Measurements from ENCODE around the gene DMD.

DMD gene

DNA sequence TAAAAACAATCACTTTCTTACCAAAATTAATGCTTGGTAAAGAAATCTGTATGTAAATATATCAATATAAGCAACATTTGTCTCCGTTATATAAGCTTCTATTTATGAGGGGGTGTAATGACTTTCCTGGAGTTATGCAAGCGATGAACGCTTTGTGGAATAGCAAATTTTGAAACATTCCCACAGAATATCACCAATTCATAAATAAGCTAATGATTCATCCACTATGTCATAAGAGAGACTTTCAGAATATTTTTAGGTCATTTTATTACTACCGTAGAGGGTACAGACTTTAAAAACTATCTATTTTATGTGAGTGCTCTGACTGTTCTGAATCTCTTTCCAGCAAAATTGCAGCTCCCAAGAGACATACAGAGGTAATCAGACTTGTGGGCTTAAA is 1960.0 kb downstream of the DMD start:
- no peak overlapping the region for H2AFZ ChIP-seq (ENCODE audit: low read depth, low read length)
- no peaks in the 10 kb centered on the region for H3K4me1 ChIP-seq (ENCODE audit: insufficient read depth, low read length)
- no peak overlapping the region for H3K4me3 ChIP-seq (ENCODE audit: low read length)
- no peaks in the 10 kb centered on the region for H3K9me3 ChIP-seq (ENCODE audit: low read length)
- no peaks in the 10 kb centered on the region for H3K27me3 ChIP-seq (ENCODE audit: insufficient read depth, low read length)
- H3K36me3 ChIP-seq (ENCODE audit: insufficient read depth, low read length), result no peaks in the 10 kb centered on the region

- Histone ChIP-seq H3K4me3 (ENCODE audit: low read length) (no peak overlapping the region), H3K4me1 (ENCODE audit: insufficient read depth, low read length) (no peaks in the 10 kb centered on the region), H3K36me3 (ENCODE audit: insufficient read depth, low read length) (no peaks in the 10 kb centered on the region), H3K9me3 (ENCODE audit: low read length) (no peaks in the 10 kb centered on the region), H2AFZ (ENCODE audit: low read depth, low read length) (no peak overlapping the region), H3K27me3 (ENCODE audit: insufficient read depth, low read length) (no peaks in the 10 kb centered on the region)
Measured at GRCh38 chrX:31245714-31246113, 1965.6 kb downstream of the DMD start.

DNA sequence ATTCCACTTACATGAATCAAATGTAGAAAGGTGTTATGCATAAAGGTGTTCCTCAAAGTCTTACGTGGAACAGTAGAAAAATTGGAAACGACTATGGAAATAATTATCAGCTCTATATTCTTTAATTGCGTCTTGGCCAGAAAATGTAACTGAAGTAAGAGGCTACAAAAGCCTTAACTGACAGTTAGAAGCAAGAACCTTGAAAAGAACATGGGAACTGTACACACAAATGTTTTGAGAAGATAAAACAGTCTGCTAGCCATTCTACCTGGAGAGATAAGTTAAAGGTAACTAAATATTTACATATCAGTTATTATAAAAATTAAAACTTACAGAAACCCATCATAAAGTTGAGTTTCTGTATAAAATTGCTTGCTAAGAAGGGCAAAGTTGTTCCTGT is 1967.5 kb downstream of the DMD start:
- Histone ChIP-seq H3K36me3 (ENCODE audit: insufficient read depth, low read length) (no peaks in the 10 kb centered on the region), H3K4me3 (ENCODE audit: low read length) (no peak overlapping the region), H3K9me3 (ENCODE audit: low read length) (no peaks in the 10 kb centered on the region), H2AFZ (ENCODE audit: low read depth, low read length) (no peak overlapping the region), H3K27me3 (ENCODE audit: insufficient read depth, low read length) (no peaks in the 10 kb centered on the region), H3K4me1 (ENCODE audit: insufficient read depth, low read length) (no peaks in the 10 kb centered on the region)

DNA sequence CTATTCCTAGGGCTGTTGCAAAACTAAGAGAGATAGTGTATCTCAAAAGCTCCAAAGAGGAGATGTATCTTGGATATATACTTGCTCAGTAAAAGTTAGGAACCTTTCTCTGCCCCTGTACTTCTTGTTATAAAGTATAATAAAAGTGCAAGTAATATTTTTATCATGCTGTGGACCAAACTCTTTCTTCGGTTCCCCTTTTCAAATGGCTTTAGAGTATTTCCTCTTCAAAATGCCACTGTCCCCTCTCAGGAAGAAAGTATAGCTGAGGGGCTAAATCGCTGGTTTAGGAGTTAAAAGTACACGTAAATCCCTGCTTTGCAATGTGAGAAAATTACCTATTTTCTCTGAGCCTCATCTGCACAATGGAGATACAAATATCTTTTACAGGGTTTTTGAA is 1970.4 kb downstream of the DMD start:
- H3K9me3 ChIP-seq (ENCODE audit: low read length), result no peaks in the 10 kb centered on the region
- H3K4me3 ChIP-seq (ENCODE audit: low read length), result no peak overlapping the region
- no peaks in the 10 kb centered on the region for H3K36me3 ChIP-seq (ENCODE audit: insufficient read depth, low read length)
- H2AFZ ChIP-seq (ENCODE audit: low read depth, low read length), result no peak overlapping the region
- H3K4me1 ChIP-seq (ENCODE audit: insufficient read depth, low read length), result no peaks in the 10 kb centered on the region
- no peaks in the 10 kb centered on the region for H3K27me3 ChIP-seq (ENCODE audit: insufficient read depth, low read length)

GRCh38 chrX:31237189-31237588 is 1974.2 kb downstream of the DMD start:
- Histone ChIP-seq H2AFZ (ENCODE audit: low read depth, low read length) (no peak overlapping the region), H3K27me3 (ENCODE audit: insufficient read depth, low read length) (no peaks in the 10 kb centered on the region), H3K4me3 (ENCODE audit: low read length) (no peak overlapping the region), H3K9me3 (ENCODE audit: low read length) (no peaks in the 10 kb centered on the region), H3K4me1 (ENCODE audit: insufficient read depth, low read length) (peaks cover 3% of the 10 kb centered on the region), H3K36me3 (ENCODE audit: insufficient read depth, low read length) (no peaks in the 10 kb centered on the region)

GRCh38 chrX:31236231-31236630 is 1975.1 kb downstream of the DMD start:
- Histone ChIP-seq H3K9me3 (ENCODE audit: low read length) (no peaks in the 10 kb centered on the region), H3K36me3 (ENCODE audit: insufficient read depth, low read length) (no peaks in the 10 kb centered on the region), H3K4me1 (ENCODE audit: insufficient read depth, low read length) (peaks cover 3% of the 10 kb centered on the region), H2AFZ (ENCODE audit: low read depth, low read length) (no peak overlapping the region), H3K27me3 (ENCODE audit: insufficient read depth, low read length) (no peaks in the 10 kb centered on the region), H3K4me3 (ENCODE audit: low read length) (no peak overlapping the region)

GRCh38 chrX:31233941-31234496 is 1977.3 kb downstream of the DMD start:
- no peak overlapping the region for H2AFZ ChIP-seq (ENCODE audit: low read depth, low read length)
- H3K9me3 ChIP-seq (ENCODE audit: low read length), result no peaks in the 10 kb centered on the region
- H3K4me3 ChIP-seq (ENCODE audit: low read length), result no peak overlapping the region
- H3K36me3 ChIP-seq (ENCODE audit: insufficient read depth, low read length), result no peaks in the 10 kb centered on the region
- H3K27me3 ChIP-seq (ENCODE audit: insufficient read depth, low read length), result no peaks in the 10 kb centered on the region
- peaks cover 3% of the 10 kb centered on the region for H3K4me1 ChIP-seq (ENCODE audit: insufficient read depth, low read length)

DNA sequence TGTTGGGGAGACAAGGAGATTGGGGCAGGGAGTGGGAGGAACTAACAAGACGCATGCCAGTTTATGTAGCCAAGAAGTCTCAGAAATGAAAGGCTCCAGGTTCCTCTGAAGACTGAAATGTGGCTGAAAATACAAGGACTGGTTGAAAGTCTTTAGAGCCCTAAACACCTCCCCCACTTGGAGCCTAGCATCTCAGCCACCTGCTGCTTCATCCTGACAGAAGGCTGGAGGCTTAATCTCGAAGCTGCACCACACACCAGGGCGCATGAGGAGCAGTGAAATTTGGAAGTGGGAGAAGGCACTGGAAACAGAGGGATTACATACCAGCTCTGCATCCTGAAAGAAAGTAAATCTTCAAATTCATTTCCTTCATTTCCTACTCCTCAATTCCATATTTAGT is 1978.8 kb downstream of the DMD start:
- H2AFZ ChIP-seq (ENCODE audit: low read depth, low read length), result no peak overlapping the region
- H3K9me3 ChIP-seq (ENCODE audit: low read length), result no peaks in the 10 kb centered on the region
- H3K27me3 ChIP-seq (ENCODE audit: insufficient read depth, low read length), result no peaks in the 10 kb centered on the region
- H3K4me1 ChIP-seq (ENCODE audit: insufficient read depth, low read length), result peaks cover 3% of the 10 kb centered on the region
- H3K36me3 ChIP-seq (ENCODE audit: insufficient read depth, low read length), result no peaks in the 10 kb centered on the region
- H3K4me3 ChIP-seq (ENCODE audit: low read length), result no peak overlapping the region

DNA sequence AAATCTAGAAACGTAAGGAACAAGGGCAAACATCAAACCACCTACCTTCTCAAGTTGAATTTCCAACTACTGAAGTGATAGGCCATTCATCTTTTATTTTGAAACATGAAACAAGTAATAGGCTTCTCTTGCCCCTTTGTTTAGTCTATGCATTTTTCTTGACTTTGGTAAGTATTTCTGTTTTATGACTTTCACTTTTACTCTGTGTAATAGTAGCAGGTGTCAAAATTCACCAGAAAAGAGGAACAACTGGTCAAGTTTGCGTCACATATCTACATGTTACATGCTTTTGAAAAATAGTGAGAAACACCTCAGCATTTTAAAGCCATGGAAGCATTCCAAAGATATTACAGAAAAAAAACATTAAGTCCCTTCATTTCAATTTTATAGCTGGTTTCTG is 1982.4 kb downstream of the DMD start:
- no peaks in the 10 kb centered on the region for H3K36me3 ChIP-seq (ENCODE audit: insufficient read depth, low read length)
- no peak overlapping the region for H3K4me3 ChIP-seq (ENCODE audit: low read length)
- peaks cover 3% of the 10 kb centered on the region for H3K4me1 ChIP-seq (ENCODE audit: insufficient read depth, low read length)
- no peaks in the 10 kb centered on the region for H3K27me3 ChIP-seq (ENCODE audit: insufficient read depth, low read length)
- H3K9me3 ChIP-seq (ENCODE audit: low read length), result no peaks in the 10 kb centered on the region
- no peak overlapping the region for H2AFZ ChIP-seq (ENCODE audit: low read depth, low read length)

- Histone ChIP-seq H3K27me3 (ENCODE audit: insufficient read depth, low read length) (no peaks in the 10 kb centered on the region), H3K36me3 (ENCODE audit: insufficient read depth, low read length) (no peaks in the 10 kb centered on the region), H3K9me3 (ENCODE audit: low read length) (no peaks in the 10 kb centered on the region), H3K4me1 (ENCODE audit: insufficient read depth, low read length) (peaks cover 3% of the 10 kb centered on the region), H2AFZ (ENCODE audit: low read depth, low read length) (no peak overlapping the region), H3K4me3 (ENCODE audit: low read length) (no peak overlapping the region)
Measured at GRCh38 chrX:31228415-31228832, 1982.9 kb downstream of the DMD start.

DNA sequence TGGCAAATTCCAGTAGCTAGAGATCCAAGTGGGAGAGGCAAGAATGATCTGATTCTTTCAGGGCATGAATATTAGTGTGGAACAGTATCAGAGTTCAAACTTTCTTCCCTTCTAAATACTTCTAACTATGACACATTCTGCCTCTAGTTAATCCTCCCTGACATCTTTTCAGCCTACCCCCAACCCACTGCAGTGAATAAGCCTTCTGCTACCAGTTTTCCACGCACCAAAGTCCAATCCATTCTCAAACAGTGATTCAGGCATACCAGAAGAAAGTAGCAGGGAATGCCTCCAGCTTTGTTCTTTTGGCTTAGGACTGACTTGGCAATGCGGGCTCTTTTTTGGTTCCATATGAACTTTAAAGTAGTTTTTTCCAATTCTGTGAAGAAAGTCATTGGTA is 1984.1 kb downstream of the DMD start:
- Histone ChIP-seq H3K36me3 (ENCODE audit: insufficient read depth, low read length) (no peaks in the 10 kb centered on the region), H3K27me3 (ENCODE audit: insufficient read depth, low read length) (no peaks in the 10 kb centered on the region), H3K9me3 (ENCODE audit: low read length) (no peaks in the 10 kb centered on the region), H2AFZ (ENCODE audit: low read depth, low read length) (no peak overlapping the region), H3K4me1 (ENCODE audit: insufficient read depth, low read length) (peaks cover 4% of the 10 kb centered on the region), H3K4me3 (ENCODE audit: low read length) (no peak overlapping the region)

GRCh38 chrX:31225819-31226218 is 1985.5 kb downstream of the DMD start:
- H3K27me3 ChIP-seq (ENCODE audit: insufficient read depth, low read length), result no peaks in the 10 kb centered on the region
- no peak overlapping the region for H2AFZ ChIP-seq (ENCODE audit: low read depth, low read length)
- H3K4me3 ChIP-seq (ENCODE audit: low read length), result no peak overlapping the region
- peaks cover 4% of the 10 kb centered on the region for H3K4me1 ChIP-seq (ENCODE audit: insufficient read depth, low read length)
- H3K9me3 ChIP-seq (ENCODE audit: low read length), result no peaks in the 10 kb centered on the region
- H3K36me3 ChIP-seq (ENCODE audit: insufficient read depth, low read length), result no peaks in the 10 kb centered on the region

GRCh38 chrX:31224381-31225012 is 1986.9 kb downstream of the DMD start:
- Histone ChIP-seq H3K4me1 (ENCODE audit: insufficient read depth, low read length) (peaks cover 4% of the 10 kb centered on the region), H3K36me3 (ENCODE audit: insufficient read depth, low read length) (no peaks in the 10 kb centered on the region), H3K27me3 (ENCODE audit: insufficient read depth, low read length) (no peaks in the 10 kb centered on the region), H3K9me3 (ENCODE audit: low read length) (no peaks in the 10 kb centered on the region), H2AFZ (ENCODE audit: low read depth, low read length) (no peak overlapping the region), H3K4me3 (ENCODE audit: low read length) (no peak overlapping the region)

GRCh38 chrX:31223817-31224216 is 1987.5 kb downstream of the DMD start:
- Histone ChIP-seq H3K36me3 (ENCODE audit: insufficient read depth, low read length) (no peaks in the 10 kb centered on the region), H2AFZ (ENCODE audit: low read depth, low read length) (no peak overlapping the region), H3K4me3 (ENCODE audit: low read length) (no peak overlapping the region), H3K4me1 (ENCODE audit: insufficient read depth, low read length) (peaks cover 4% of the 10 kb centered on the region), H3K27me3 (ENCODE audit: insufficient read depth, low read length) (no peaks in the 10 kb centered on the region), H3K9me3 (ENCODE audit: low read length) (no peaks in the 10 kb centered on the region)
